Measurements from ENCODE around the gene JMJD4.

DNA sequence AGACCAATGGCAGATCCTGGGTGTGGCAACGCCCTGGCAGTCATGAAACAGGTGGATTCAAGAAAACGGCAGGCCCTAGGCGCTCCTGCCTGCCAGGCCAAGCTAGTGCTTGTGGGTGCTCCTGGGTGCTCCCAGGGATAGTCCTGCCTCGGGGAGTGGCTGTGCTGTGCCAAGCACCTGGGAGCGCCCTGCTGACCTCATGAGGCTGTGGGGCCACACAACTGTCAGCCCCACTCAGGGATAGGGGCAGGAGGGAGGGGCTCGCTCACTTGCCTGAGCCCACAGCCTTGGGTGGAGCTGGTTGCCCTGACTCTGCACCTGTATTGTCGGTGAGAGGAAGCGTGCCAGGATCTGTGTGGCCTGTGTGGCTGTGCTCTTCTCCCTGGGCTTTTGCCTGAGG lies 9.6 kb upstream of the JMJD4 start:
- TF ChIP-seq POLR2AphosphoS5 (IDR thresholded peaks at IDR 0.05; ENCODE audit: low read depth, low read length) = no peak
- no peak for TF ChIP-seq POLR2A (IDR thresholded peaks at IDR 0.05; ENCODE audit: low read depth, low read length)
- TF ChIP-seq TAF1 (IDR thresholded peaks at IDR 0.05; ENCODE audit: low read depth, low read length) = no peak
- no peak for TF ChIP-seq SPI1 (IDR thresholded peaks at IDR 0.05; ENCODE audit: low read depth, low read length)
- no peak for TF ChIP-seq POU2F2 (IDR thresholded peaks at IDR 0.05; ENCODE audit: low read depth, low read length)
